Endothelial cell of umbilical vein (primary cell): Measurements from ENCODE around the gene TAS1R3. TPM values are rescaled to one million over a fixed set of nuclear protein-coding genes. Genes with fewer than 3 reads are reported as not detected.

Source experiments
- BruUV-seq: library from RNA; stranded (reverse); fragments of 400-500 nt; replicated peaks from 2 replicates; lab custom pipeline; 2021; lab: Mats Ljungman, UMichigan
- CTCF ChIA-PET: fragments of 300-600, 350-600 bp; sonication (Branson Sonifier 250); formaldehyde crosslinking; loops from one replicate; lab custom pipeline; 2021; ENCODE audit warnings: antibody characterized with exemption, inconsistent platforms; lab: Charles Lee
- POLR2A ChIA-PET: fragments of 300-600, 350-600 bp; sonication (Branson Sonifier 250); formaldehyde crosslinking; loops from one replicate; lab custom pipeline; 2021; ENCODE audit warnings: antibody characterized with exemption, inconsistent platforms; lab: Charles Lee
- DNase-seq: peaks from one replicate; pipeline ENCODE4 v3.0.0-alpha.2; 2011; ENCODE audit warnings: low read depth, low spot score
- FAIRE-seq: peaks from 2 replicates; lab custom pipeline; 2011; peaks lifted over from hg19 to GRCh38; lab: Jason Lieb, UNC
- H2AFZ ChIP-seq: 2 replicates; pipeline ENCODE4 v1.6.0; 2012; ENCODE audit warnings: low read depth, low read length, control low read depth, inconsistent platforms
- H3K27ac ChIP-seq: 2 replicates; pipeline ENCODE4 v1.5.1; 2011; ENCODE audit warnings: low read depth, mild to moderate bottlenecking, control low read depth, low read length, moderate library complexity; ENCODE audit not compliant: insufficient read depth
- H3K27me3 ChIP-seq, 2 experiments: 2 replicates each; pipeline versions ENCODE4 v1.6.0 to v1.6.1; 2011; ENCODE audit warnings: low read length in 2 of 2, mixed read lengths in 1 of 2; ENCODE audit not compliant: control insufficient read depth in 2 of 2, insufficient read depth in 2 of 2
- H3K36me3 ChIP-seq, 2 experiments: 2 replicates in 1 of 2; 3 replicates in 1 of 2; pipeline ENCODE4 v1.5.1; 2011; ENCODE audit warnings: low read length in 2 of 2, mild to moderate bottlenecking in 1 of 2, moderate library complexity in 1 of 2; ENCODE audit not compliant: control insufficient read depth in 2 of 2, insufficient read depth in 2 of 2; ENCODE audit errors: extremely low read depth in 1 of 2
- H3K4me1 ChIP-seq: 3 replicates; pipeline ENCODE4 v1.5.1; 2011; ENCODE audit warnings: mild to moderate bottlenecking, low read length; ENCODE audit not compliant: control insufficient read depth, insufficient read depth; ENCODE audit errors: extremely low read depth
- H3K4me2 ChIP-seq: 2 replicates; pipeline ENCODE4 v1.6.1; 2011; ENCODE audit warnings: low read length, control low read depth, mixed read lengths; ENCODE audit not compliant: insufficient read depth
- H3K4me3 ChIP-seq, 3 experiments: fragments of 200-600 bp in 1 of 3; sonication (generic), shearing (Covaris generic) in 1 of 3; replicated peaks in 1 of 3; 2 replicates each; pipeline ENCODE4 v1.5.1; 2011 to 2016; ENCODE audit warnings: control low read depth in 3 of 3, low read length in 3 of 3, mild to moderate bottlenecking in 2 of 3, inconsistent platforms in 1 of 3, low read depth in 1 of 3, moderate library complexity in 1 of 3; ENCODE audit not compliant: insufficient read depth in 1 of 3
- H3K79me2 ChIP-seq: 2 replicates; pipeline ENCODE4 v1.6.0; 2012; ENCODE audit warnings: low read length, inconsistent platforms; ENCODE audit not compliant: control insufficient read depth, insufficient read depth
- H3K9ac ChIP-seq: replicated peaks from 2 replicates; pipeline ENCODE3; 2011; ENCODE audit warnings: low read length, control low read depth; ENCODE audit not compliant: insufficient read depth; ENCODE audit errors: extremely low read depth
- H3K9me1 ChIP-seq: replicated peaks from 3 replicates; pipeline ENCODE4 v1.6.0; 2011; ENCODE audit warnings: mild to moderate bottlenecking, low read length; ENCODE audit not compliant: control insufficient read depth, insufficient read depth; ENCODE audit errors: extremely low read depth
- H3K9me3 ChIP-seq: replicated peaks from 2 replicates; pipeline ENCODE4 v1.5.1; 2012; ENCODE audit warnings: low read length, inconsistent platforms; ENCODE audit not compliant: control insufficient read depth, insufficient read depth
- H4K20me1 ChIP-seq: replicated peaks from 2 replicates; pipeline ENCODE3; 2011; ENCODE audit warnings: mild to moderate bottlenecking, low read length; ENCODE audit not compliant: control insufficient read depth, insufficient read depth; ENCODE audit errors: extremely low read depth
- EZH2 ChIP-seq: IDR thresholded peaks from 2 replicates; pipeline ENCODE4 v1.6.1; 2012; ENCODE audit warnings: borderline replicate concordance, low read depth, mild to moderate bottlenecking, moderate library complexity, low read length, inconsistent platforms; ENCODE audit not compliant: severe bottlenecking
- FOS ChIP-seq: IDR thresholded peaks from 2 replicates; pipeline ENCODE4 v1.6.1; 2011; ENCODE audit warnings: mild to moderate bottlenecking, low read length, moderate library complexity, borderline replicate concordance; ENCODE audit not compliant: insufficient read depth
- GATA2 ChIP-seq: IDR thresholded peaks from 2 replicates; pipeline ENCODE4 v1.7.0; 2011; ENCODE audit warnings: low read depth, mild to moderate bottlenecking, moderate library complexity, mixed read lengths, low read length; ENCODE audit not compliant: insufficient read length, insufficient read depth
- JUN ChIP-seq: IDR thresholded peaks from 2 replicates; pipeline ENCODE4 v1.6.1; 2011; ENCODE audit warnings: borderline replicate concordance, low read depth; ENCODE audit not compliant: insufficient read length, insufficient read depth
- MYC ChIP-seq: IDR thresholded peaks from one replicate; pipeline ENCODE4 v1.6.1; 2011; ENCODE audit warnings: mild to moderate bottlenecking, low read depth, low read length
- POLR2A ChIP-seq: IDR thresholded peaks from 2 replicates; pipeline ENCODE4 v1.6.1; 2012; ENCODE audit warnings: low read depth, mild to moderate bottlenecking, control low read depth, low read length
- POLR2AphosphoS5 ChIP-seq: IDR thresholded peaks from 2 replicates; pipeline ENCODE4 v1.6.1; 2012; ENCODE audit warnings: low read depth, mild to moderate bottlenecking, control low read depth, low read length, moderate library complexity; ENCODE audit not compliant: insufficient read depth
- dilution Hi-C: fragments of 300-500 bp; cut with MboI; formaldehyde crosslinking; loops from one replicate; pipeline ENCODE4 v1.15.0; 2019; ENCODE audit warnings: low sequenced_read_pairs; ENCODE audit not compliant: extremely low pct_ligation_motif_present
- intact Hi-C: fragments of 100-400 bp; cut with micrococcal nuclease; formaldehyde crosslinking; loops from one replicate; pipeline ENCODE4 v1.10.0; 2022
- polyA plus RNA-seq, 4 experiments: library from polyadenylated mRNA; depleted of rRNA in 3 of 4; stranded (reverse) in 3 of 4; unstranded in 1 of 4; fragments of >200 nt; gene quantifications; 2 replicates each; pipeline versions ENCODE4 v1.2.1 to v1.2.3, GENCODE V29; 2011 to 2012; ENCODE audit warnings: missing spikeins in 1 of 4
- total RNA-seq: library from RNA; stranded (reverse); gene quantifications from 2 replicates; pipeline ENCODE4 v1.2.3, GENCODE V29; 2021
- TF ChIP-seq, protein P1 (sequence below): IDR thresholded peaks from 2 replicates; pipeline ENCODE4 v1.6.1; 2011; ENCODE audit not compliant: insufficient read depth, insufficient read length
- TF ChIP-seq, protein P2 (sequence below), 2 donors: IDR thresholded peaks; 1 replicate in 1 of 2; 2 replicates in 1 of 2; pipeline ENCODE4 v1.5.1; 2011; ENCODE audit warnings: low read length in 2 of 2, mild to moderate bottlenecking in 2 of 2, moderate library complexity in 2 of 2, control low read depth in 1 of 2, inconsistent platforms in 1 of 2, low read depth in 1 of 2; ENCODE audit not compliant: insufficient read depth in 1 of 2; ENCODE audit errors: extremely low read depth in 1 of 2

TAS1R3 gene
- total and polyA plus RNA-seq, 2 donors (not counting 3 experiments of a cell fraction or from before 2014, with no cell fraction given), result 0.26 to 0.38 TPM

DNA sequence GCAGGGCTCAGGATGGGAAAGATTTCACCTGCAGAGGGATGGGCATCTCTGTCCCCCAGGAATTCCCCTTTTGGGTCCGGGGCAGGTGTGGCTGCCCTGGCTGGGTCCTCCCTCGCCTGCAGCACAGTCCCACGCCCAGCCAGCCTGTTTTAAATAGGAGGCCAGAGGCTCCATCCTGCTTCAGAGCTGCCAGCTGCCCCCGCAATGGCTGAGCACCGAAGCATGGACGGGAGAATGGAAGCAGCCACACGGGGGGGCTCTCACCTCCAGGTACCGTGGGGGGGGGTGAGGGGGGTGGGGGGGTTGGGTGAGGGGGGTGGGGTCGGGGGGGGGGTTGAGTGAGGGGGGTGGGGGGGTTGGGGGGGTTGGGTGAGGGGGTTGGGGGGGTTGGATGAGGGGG, 47.3 kb upstream of the TAS1R3 start:
- CTCF ChIA-PET, result interaction anchor here (2.8 kb wide), 1 partner anchor 162 kb away, joined by 7 read pairs; no protein-coding TSS in a partner anchor
- H4K20me1 ChIP-seq, result no peaks in the 10 kb centered on the region
- intact Hi-C loops (no loop called here), dilution Hi-C loops (no loop called here)
- H3K9me3 ChIP-seq, result no peaks in the 10 kb centered on the region
- POLR2A ChIA-PET, result no interaction called here
- H3K36me3 ChIP-seq, result no peaks in the 10 kb centered on the region
- H3K79me2 ChIP-seq, result no peaks in the 10 kb centered on the region
- H3K4me1 ChIP-seq, result peaks cover 2% of the 10 kb centered on the region
- H3K9me1 ChIP-seq, result no peaks in the 10 kb centered on the region
- BruUV-seq, result no TSS peak
- H3K4me2 ChIP-seq, result no peak overlapping the region
- TF ChIP-seq FOS, result no peak
- no peak for TF ChIP-seq POLR2A
- TF ChIP-seq, protein P1, sequence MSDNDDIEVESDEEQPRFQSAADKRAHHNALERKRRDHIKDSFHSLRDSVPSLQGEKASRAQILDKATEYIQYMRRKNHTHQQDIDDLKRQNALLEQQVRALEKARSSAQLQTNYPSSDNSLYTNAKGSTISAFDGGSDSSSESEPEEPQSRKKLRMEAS, result no peak
- no peak overlapping the region for H2AFZ ChIP-seq
- FAIRE-seq (no peak), DNase-seq (no peak)
- no peak overlapping the region for H3K4me3 ChIP-seq
- no peaks in the 10 kb centered on the region for H3K27me3 ChIP-seq
- no peak overlapping the region for H3K27ac ChIP-seq
- H3K9ac ChIP-seq, result no peak overlapping the region

DNA sequence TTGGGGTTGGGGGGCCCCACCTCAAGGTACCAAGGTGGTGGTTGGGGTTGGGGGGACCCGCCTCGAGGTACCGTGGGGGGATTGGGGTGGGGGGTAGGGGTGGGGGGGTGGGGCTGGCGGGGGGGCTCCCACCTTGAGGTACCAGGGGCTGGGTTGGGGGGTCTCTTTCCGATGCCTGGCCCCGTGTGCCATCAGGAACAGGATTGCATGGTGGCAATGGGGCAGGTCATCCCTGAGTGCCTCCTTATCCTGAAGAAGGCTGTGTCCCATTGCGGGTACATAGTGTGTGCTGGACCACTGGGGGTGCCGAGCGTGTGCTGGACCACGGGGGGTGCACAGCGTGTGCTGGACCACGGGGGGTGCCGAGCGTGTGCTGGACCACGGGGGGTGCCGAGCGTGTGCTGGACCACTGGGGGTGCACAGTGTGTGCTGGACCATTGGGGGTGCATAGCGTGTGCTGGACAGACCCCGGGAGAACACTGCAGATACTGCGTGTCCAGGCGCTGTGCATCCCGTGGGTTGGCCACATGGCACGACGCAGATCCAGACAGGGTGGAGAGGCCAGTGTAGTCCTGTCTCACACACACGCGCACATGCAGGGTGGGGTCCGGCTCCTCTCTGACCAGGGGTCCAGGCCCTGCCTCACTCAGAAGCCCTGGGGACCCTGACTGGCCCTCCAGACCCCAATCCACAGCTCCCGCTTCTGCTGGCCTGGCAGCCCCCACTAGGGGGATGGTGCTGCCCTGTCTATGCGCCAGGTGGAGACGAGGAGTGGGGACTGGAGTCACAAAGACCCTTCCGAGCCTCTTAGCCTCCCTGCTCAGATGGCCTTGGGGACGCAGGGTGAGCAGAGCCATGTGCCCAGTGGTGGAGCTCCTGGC, 46.6 kb upstream of the TAS1R3 start:
- no TSS peak for BruUV-seq
- Histone ChIP-seq H3K4me1 (peaks cover 2% of the 10 kb centered on the region), H3K9me1 (no peaks in the 10 kb centered on the region), H3K27me3 (no peaks in the 10 kb centered on the region), H2AFZ (no peak overlapping the region), H3K4me3 (no peak overlapping the region), H4K20me1 (no peaks in the 10 kb centered on the region), H3K27ac (no peak overlapping the region), H3K79me2 (no peaks in the 10 kb centered on the region), H3K4me2 (no peak overlapping the region), H3K9ac (no peak overlapping the region), H3K36me3 (no peaks in the 10 kb centered on the region), H3K9me3 (no peaks in the 10 kb centered on the region)
- intact Hi-C loops, result no loop called here
- TF ChIP-seq, protein P2, sequence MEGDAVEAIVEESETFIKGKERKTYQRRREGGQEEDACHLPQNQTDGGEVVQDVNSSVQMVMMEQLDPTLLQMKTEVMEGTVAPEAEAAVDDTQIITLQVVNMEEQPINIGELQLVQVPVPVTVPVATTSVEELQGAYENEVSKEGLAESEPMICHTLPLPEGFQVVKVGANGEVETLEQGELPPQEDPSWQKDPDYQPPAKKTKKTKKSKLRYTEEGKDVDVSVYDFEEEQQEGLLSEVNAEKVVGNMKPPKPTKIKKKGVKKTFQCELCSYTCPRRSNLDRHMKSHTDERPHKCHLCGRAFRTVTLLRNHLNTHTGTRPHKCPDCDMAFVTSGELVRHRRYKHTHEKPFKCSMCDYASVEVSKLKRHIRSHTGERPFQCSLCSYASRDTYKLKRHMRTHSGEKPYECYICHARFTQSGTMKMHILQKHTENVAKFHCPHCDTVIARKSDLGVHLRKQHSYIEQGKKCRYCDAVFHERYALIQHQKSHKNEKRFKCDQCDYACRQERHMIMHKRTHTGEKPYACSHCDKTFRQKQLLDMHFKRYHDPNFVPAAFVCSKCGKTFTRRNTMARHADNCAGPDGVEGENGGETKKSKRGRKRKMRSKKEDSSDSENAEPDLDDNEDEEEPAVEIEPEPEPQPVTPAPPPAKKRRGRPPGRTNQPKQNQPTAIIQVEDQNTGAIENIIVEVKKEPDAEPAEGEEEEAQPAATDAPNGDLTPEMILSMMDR (IDR thresholded peaks at IDR 0.05; ENCODE audit: extremely low read depth in 1 of 2, insufficient read depth in 1 of 2, low read depth in 1 of 2, low read length in 2 of 2), result no peak
- TF ChIP-seq GATA2 (no peak), FOS (no peak), JUN (no peak), MYC (no peak), POLR2AphosphoS5 (no peak), EZH2 (no peak), POLR2A (no peak)
- TF ChIP-seq, protein P1, result no peak
- dilution Hi-C loops, result no loop called here
- CTCF ChIA-PET, result interaction anchor here (2.8 kb wide), 1 partner anchor 162 kb away, joined by 7 read pairs; no protein-coding TSS in a partner anchor
- DNase-seq (no peak), FAIRE-seq (no peak)
- POLR2A ChIA-PET, result no interaction called here
